Spleen (tissue), 11 donors: Measurements from ENCODE around the gene TMEM259. TPM values are rescaled to one million over a fixed set of nuclear protein-coding genes. Genes with fewer than 3 reads are reported as not detected.

Experiments
- DNase-seq: peaks from one replicate; pipeline ENCODE4 v3.0.0-alpha.2; 2020
- H3K27ac ChIP-seq, 8 donors: fragments of 200-600 bp; sonication (generic) in 7 of 8; 1 replicate in 4 of 8; 2 replicates in 4 of 8; pipeline versions ENCODE4 v1.5.0 to v1.8.0; 2016 to 2021; ENCODE audit warnings: inconsistent platforms in 4 of 8, mild to moderate bottlenecking in 4 of 8, moderate library complexity in 1 of 8
- H3K27me3 ChIP-seq, 7 donors: fragments of 200-600 bp; sonication (generic) in 6 of 7; replicated peaks in 1 of 7; 1 replicate in 4 of 7; 2 replicates in 3 of 7; pipeline versions ENCODE4 v1.5.0 to v1.8.0; 2016 to 2021; ENCODE audit warnings: inconsistent platforms in 3 of 7, mild to moderate bottlenecking in 1 of 7
- H3K36me3 ChIP-seq, 6 donors: fragments of 200-600 bp; sonication (generic) in 5 of 6; 1 replicate in 4 of 6; 2 replicates in 2 of 6; pipeline versions ENCODE4 v1.5.0 to v1.8.0; 2016 to 2021; ENCODE audit warnings: inconsistent platforms in 2 of 6
- H3K4me1 ChIP-seq, 6 donors: fragments of 200-600 bp; sonication (generic) in 5 of 6; 1 replicate in 3 of 6; 2 replicates in 3 of 6; pipeline versions ENCODE4 v1.5.0 to v1.8.0; 2016 to 2021; ENCODE audit warnings: inconsistent platforms in 3 of 6
- H3K4me3 ChIP-seq, 8 donors: fragments of 200-600 bp; sonication (generic) in 7 of 8; 1 replicate in 4 of 8; 2 replicates in 4 of 8; pipeline versions ENCODE4 v1.5.0 to v1.8.0; 2016 to 2021; ENCODE audit warnings: inconsistent platforms in 4 of 8, mild to moderate bottlenecking in 4 of 8, moderate library complexity in 2 of 8
- H3K9me3 ChIP-seq, 8 donors: fragments of 200-600 bp; sonication (generic) in 7 of 8; 1 replicate in 4 of 8; 2 replicates in 4 of 8; pipeline versions ENCODE4 v1.5.0 to v1.8.0; 2016 to 2021; ENCODE audit warnings: inconsistent platforms in 4 of 8
- POLR2A ChIP-seq, 3 donors: fragments of 450-650 bp; IDR thresholded peaks; one replicate each; pipeline ENCODE4 v1.5.1; 2017; ENCODE audit warnings: antibody characterized with exemption in 3 of 3, mild to moderate bottlenecking in 1 of 3
- POLR2AphosphoS5 ChIP-seq, 3 donors: sonication (generic); formaldehyde crosslinking; IDR thresholded peaks; one replicate each; pipeline ENCODE4 v1.5.1; 2017; ENCODE audit warnings: antibody characterized with exemption in 3 of 3
- WGBS, 5 donors: extraction: QIAGEN DNeasy Blood & Tissue Kit in 3 of 5; methylation state at CpG; one replicate each; pipeline versions ENCODE4 v1.1.5 to v1.1.7; 2013 to 2018; 5-methylcytosine and 5-hydroxymethylcytosine counted together
- intact Hi-C: fragments of 100-400 bp; cut with DNase I; formaldehyde crosslinking; loops from one replicate; pipeline ENCODE4 v1.15.0; 2023; ENCODE audit warnings: low total_unique reads
- polyA plus RNA-seq, 3 donors: library from polyadenylated mRNA; stranded (reverse); fragments of 200-250 nt; gene quantifications; one replicate each; pipeline ENCODE4 v1.2.1, GENCODE V29; 2013
- total RNA-seq, 7 donors: library from RNA; depleted of rRNA in 3 of 7; stranded (reverse); fragments of >200 nt in 3 of 7; fragmentation: NEBNext Ultra II Directional in 4 of 7; extraction: Animal tissue kit (Norgen Biotek cat#: 25700) in 4 of 7; gene quantifications; one replicate each; pipeline versions ENCODE4 v1.1.0 to v1.2.1, GENCODE V29; 2016 to 2021
- TF ChIP-seq, protein P1 (sequence below), 11 experiments: fragments of 200-600 bp in 7 of 11; fragments of 450-650 bp in 4 of 11; sonication (generic) in 4 of 11; IDR thresholded peaks in 8 of 11; conservative IDR thresholded peaks in 3 of 11; 1 replicate in 7 of 11; 2 replicates in 4 of 11; pipeline versions ENCODE4 v1.4.0 to v1.8.0; 2016 to 2021; ENCODE audit warnings: antibody characterized with exemption in 11 of 11, inconsistent platforms in 4 of 11, mild to moderate bottlenecking in 1 of 11
- donor health status: healthy with polysubstance abuse.
- donor health status: DM: no; HTN: no; CAD: no; lungs with moderate emphysema.
- donor health status: DM: no; HTN: no; CAD: no.
- donor health status: Bipolar disorder and iron deficiency.
- donor health status: healthy.
- donor health status: DM: no; HTN: no; CAD: no.
- donor health status: DM: yes; HTN: yes; CAD: no.

Gene TMEM259
- total and polyA plus RNA-seq, 10 donors: 172 to 560 (median 241) TPM

DNA sequence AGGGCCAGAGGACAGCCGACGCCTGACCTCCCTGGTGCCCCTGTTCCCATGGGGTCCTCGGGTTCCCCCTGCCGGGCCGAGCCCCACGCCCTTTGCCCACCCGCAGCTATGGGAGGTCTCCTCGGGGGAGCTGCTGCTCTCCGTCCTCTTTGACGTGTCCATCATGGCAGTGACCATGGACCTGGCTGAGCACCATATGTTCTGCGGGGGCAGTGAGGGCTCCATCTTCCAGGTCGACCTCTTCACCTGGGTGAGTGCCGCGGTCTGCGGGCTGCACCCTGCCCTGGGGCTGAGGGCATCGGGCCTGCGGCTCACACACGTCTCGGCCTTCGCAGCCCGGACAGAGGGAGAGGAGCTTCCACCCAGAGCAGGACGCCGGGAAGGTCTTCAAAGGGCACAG lies 30.2 kb downstream of the TMEM259 start:
- H3K27ac ChIP-seq: no peak overlapping the region
- H3K36me3 ChIP-seq: peaks cover 0 to 94% (median 60%) of the 10 kb centered on the region in 6 donors
- H3K27me3 ChIP-seq: peaks cover 0 to 15% (median 6%) of the 10 kb centered on the region in 7 donors
- H3K4me3 ChIP-seq: no peak overlapping the region
- 88 to 94% (median 92%) methylated on average over 16 to 23 of the region's 23 CpGs for WGBS, 5 donors
- TF ChIP-seq POLR2AphosphoS5 (IDR thresholded peaks at IDR 0.05) (peak in 1 of 3 donors; percentile 20), POLR2A (IDR thresholded peaks at IDR 0.05) (no peak)
- peaks cover 0 to 16% (median 3%) of the 10 kb centered on the region in 6 donors for H3K4me1 ChIP-seq
- intact Hi-C loops: no loop called here
- no peak for DNase-seq
- H3K9me3 ChIP-seq: no peaks in the 10 kb centered on the region

- intact Hi-C loops: no loop called here
- Histone ChIP-seq H3K36me3 (peaks cover 0 to 90% (median 60%) of the 10 kb centered on the region in 6 donors), H3K4me1 (peaks cover 0 to 19% (median 7%) of the 10 kb centered on the region in 6 donors), H3K4me3 (no peak overlapping the region), H3K27ac (no peak overlapping the region), H3K27me3 (peaks cover 0 to 9% (median under 1%) of the 10 kb centered on the region in 7 donors), H3K9me3 (no peaks in the 10 kb centered on the region)
- TF ChIP-seq POLR2AphosphoS5 (IDR thresholded peaks at IDR 0.05) (no peak), POLR2A (IDR thresholded peaks at IDR 0.05) (no peak)
- TF ChIP-seq, protein P1, sequence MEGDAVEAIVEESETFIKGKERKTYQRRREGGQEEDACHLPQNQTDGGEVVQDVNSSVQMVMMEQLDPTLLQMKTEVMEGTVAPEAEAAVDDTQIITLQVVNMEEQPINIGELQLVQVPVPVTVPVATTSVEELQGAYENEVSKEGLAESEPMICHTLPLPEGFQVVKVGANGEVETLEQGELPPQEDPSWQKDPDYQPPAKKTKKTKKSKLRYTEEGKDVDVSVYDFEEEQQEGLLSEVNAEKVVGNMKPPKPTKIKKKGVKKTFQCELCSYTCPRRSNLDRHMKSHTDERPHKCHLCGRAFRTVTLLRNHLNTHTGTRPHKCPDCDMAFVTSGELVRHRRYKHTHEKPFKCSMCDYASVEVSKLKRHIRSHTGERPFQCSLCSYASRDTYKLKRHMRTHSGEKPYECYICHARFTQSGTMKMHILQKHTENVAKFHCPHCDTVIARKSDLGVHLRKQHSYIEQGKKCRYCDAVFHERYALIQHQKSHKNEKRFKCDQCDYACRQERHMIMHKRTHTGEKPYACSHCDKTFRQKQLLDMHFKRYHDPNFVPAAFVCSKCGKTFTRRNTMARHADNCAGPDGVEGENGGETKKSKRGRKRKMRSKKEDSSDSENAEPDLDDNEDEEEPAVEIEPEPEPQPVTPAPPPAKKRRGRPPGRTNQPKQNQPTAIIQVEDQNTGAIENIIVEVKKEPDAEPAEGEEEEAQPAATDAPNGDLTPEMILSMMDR (IDR thresholded peaks at IDR 0.05 in 8 of 11, conservative IDR thresholded peaks at IDR 0.05 in 3 of 11): no peak
- DNase-seq: no peak
- 87 to 92% (median 91%) methylated on average over 17 to 27 of the region's 27 CpGs for WGBS, 5 donors
These were observed 30.8 kb downstream of the TMEM259 start for GRCh38 chr19:990119-990571.

- Histone ChIP-seq H3K4me3 (no peak overlapping the region), H3K9me3 (no peaks in the 10 kb centered on the region), H3K4me1 (peaks cover 5 to 22% (median 14%) of the 10 kb centered on the region in 6 donors), H3K27me3 (peaks cover 0 to 2% (median 0%) of the 10 kb centered on the region in 7 donors), H3K36me3 (peaks cover 0 to 84% (median 57%) of the 10 kb centered on the region in 6 donors), H3K27ac (no peak overlapping the region)
- 86 to 94% (median 89%) methylated on average over 16 to 25 of the region's 25 CpGs for WGBS, 5 donors
- intact Hi-C loops: loop anchor here (10.0 kb wide), 2 partner anchors 125 to 205 kb away; no protein-coding TSS in a partner anchor
- DNase-seq: no peak
- TF ChIP-seq POLR2A (IDR thresholded peaks at IDR 0.05) (no peak), POLR2AphosphoS5 (IDR thresholded peaks at IDR 0.05) (peak in 1 of 3 donors; percentile 25)
- TF ChIP-seq, protein P1 (IDR thresholded peaks at IDR 0.05 in 8 of 11, conservative IDR thresholded peaks at IDR 0.05 in 3 of 11): peak in 1 of 11 experiments; percentile 31
These were observed 31.4 kb downstream of the TMEM259 start for GRCh38 chr19:989381-990081.

- Histone ChIP-seq H3K4me1 (peaks cover 10 to 32% (median 21%) of the 10 kb centered on the region in 6 donors), H3K4me3 (no peak overlapping the region), H3K36me3 (peaks cover 0 to 74% (median 49%) of the 10 kb centered on the region in 6 donors), H3K27ac (no peak overlapping the region), H3K9me3 (no peaks in the 10 kb centered on the region), H3K27me3 (no peaks in the 10 kb centered on the region)
- intact Hi-C loops: loop anchor here (10.0 kb wide), 2 partner anchors 124 to 204 kb away; no protein-coding TSS in a partner anchor
- TF ChIP-seq POLR2AphosphoS5 (IDR thresholded peaks at IDR 0.05) (no peak), POLR2A (IDR thresholded peaks at IDR 0.05) (no peak)
- TF ChIP-seq, protein P1 (IDR thresholded peaks at IDR 0.05 in 8 of 11, conservative IDR thresholded peaks at IDR 0.05 in 3 of 11): no peak
- no peak for DNase-seq
- 88 to 95% (median 90%) methylated on average over 9 to 15 of the region's 15 CpGs for WGBS, 5 donors
These were observed 32.4 kb downstream of the TMEM259 start for GRCh38 chr19:988510-988909.
